HepG2 (cell line): ENCODE results near the gene ASB11. TPM values are rescaled to one million over a fixed set of nuclear protein-coding genes. Genes with fewer than 3 reads are reported as not detected.

Experiments used
- ATAC-seq: fragments of 200-7000 bp; cut with Tn5 transposase; 3 replicates; pipeline ENCODE4 v1.9.1; 2020; ENCODE audit warnings: mild to moderate bottlenecking, moderate library complexity
- BruUV-seq: library from RNA; stranded (reverse); fragments of 400-500 nt; replicated peaks from 2 replicates; lab custom pipeline; 2021; lab: Mats Ljungman, UMichigan
- CTCF ChIA-PET: fragments of 300-600 bp; formaldehyde crosslinking; extraction: SDS; loops from one replicate; lab custom pipeline; 2021; ENCODE audit warnings: low total read pairs, inconsistent platforms, low intra/inter-chr PET ratio; lab: Yijun Ruan, JAX
- POLR2A ChIA-PET: fragments of 350-600 bp; sonication (Branson Sonifier 250); formaldehyde crosslinking; loops from one replicate; lab custom pipeline; 2020; ENCODE audit warnings: antibody characterized with exemption, inconsistent platforms; lab: Yijun Ruan, JAX
- DNase-seq: peaks from one replicate; pipeline ENCODE4 v3.0.0-alpha.2; 2015; ENCODE audit warnings: low spot score
- FAIRE-seq: peaks from 3 replicates; lab custom pipeline; 2011; peaks lifted over from hg19 to GRCh38; lab: Jason Lieb, UNC
- H2AFZ ChIP-seq: one replicate; pipeline ENCODE4 v1.6.1; 2011; ENCODE audit warnings: low read length, inconsistent platforms
- H3K27ac ChIP-seq: fragments of 300-600 bp; 3 replicates; pipeline ENCODE4 v1.8.0; 2011; ENCODE audit warnings: mixed run types, mild to moderate bottlenecking, mixed read lengths, low read length, inconsistent platforms; ENCODE audit not compliant: insufficient read depth; ENCODE audit errors: extremely low read length
- H3K27me3 ChIP-seq, 2 experiments: fragments of 200-600 bp in 1 of 2; 2 replicates in 1 of 2; 3 replicates in 1 of 2; pipeline versions ENCODE4 v1.6.0 to v1.8.0; 2011; ENCODE audit warnings: low read length in 2 of 2, mild to moderate bottlenecking in 2 of 2, moderate library complexity in 2 of 2, inconsistent platforms in 1 of 2; ENCODE audit not compliant: insufficient read depth in 2 of 2, control insufficient read depth in 1 of 2
- H3K36me3 ChIP-seq, 2 experiments: fragments of 200-600 bp in 1 of 2; replicated peaks in 1 of 2; 2 replicates in 1 of 2; 3 replicates in 1 of 2; pipeline versions ENCODE4 v1.5.1 to v1.8.0; 2011; ENCODE audit warnings: low read length in 2 of 2, inconsistent platforms in 1 of 2; ENCODE audit not compliant: insufficient read depth in 2 of 2, control insufficient read depth in 1 of 2
- H3K4me1 ChIP-seq: 2 replicates; pipeline ENCODE4 v1.5.1; 2012; ENCODE audit warnings: low read length, inconsistent platforms; ENCODE audit not compliant: insufficient read depth
- H3K4me2 ChIP-seq: 2 replicates; pipeline ENCODE4 v1.6.0; 2011; ENCODE audit warnings: low read depth, low read length, inconsistent platforms
- H3K4me3 ChIP-seq, 3 experiments: fragments of 200-600 bp in 1 of 3; sonication (generic), shearing (Covaris generic) in 1 of 3; replicated peaks in 1 of 3; 2 replicates each; pipeline ENCODE4 v1.5.1; 2011 to 2016; ENCODE audit warnings: low read length in 3 of 3, inconsistent platforms in 2 of 3, low read depth in 2 of 3, mild to moderate bottlenecking in 2 of 3, control low read depth in 1 of 3, mixed read lengths in 1 of 3; ENCODE audit not compliant: insufficient read depth in 1 of 3
- H3K79me2 ChIP-seq: one replicate; pipeline ENCODE4 v1.6.1; 2011; ENCODE audit warnings: low read length, inconsistent platforms; ENCODE audit not compliant: insufficient read depth
- H3K9ac ChIP-seq: 2 replicates; pipeline ENCODE4 v1.6.0; 2011; ENCODE audit warnings: mild to moderate bottlenecking, low read depth, low read length, inconsistent platforms; ENCODE audit not compliant: insufficient read depth
- H3K9me3 ChIP-seq: 2 replicates; pipeline ENCODE4 v1.5.1; 2012; ENCODE audit warnings: mild to moderate bottlenecking, low read length
- H4K20me1 ChIP-seq: 2 replicates; pipeline ENCODE4 v1.6.0; 2011; ENCODE audit warnings: inconsistent platforms, mild to moderate bottlenecking, low read length, moderate library complexity; ENCODE audit not compliant: insufficient read depth
- CBX2 ChIP-seq, 2 experiments: fragments of 200-600 bp in 1 of 2; sonication (generic); formaldehyde crosslinking in 1 of 2; IDR thresholded peaks; 2 replicates each; pipeline versions ENCODE4 v1.7.0 to v1.8.1; 2018 to 2022; ENCODE audit warnings: low read depth in 2 of 2, low read length in 1 of 2, mild to moderate bottlenecking in 1 of 2, missing genetic modification reagents in 1 of 2
- FOXO1 ChIP-seq: sonication (generic); formaldehyde crosslinking; IDR thresholded peaks from 2 replicates; pipeline ENCODE4 v1.4.0; 2020; ENCODE audit warnings: missing genetic modification reagents
- GATAD2A ChIP-seq: IDR thresholded peaks from 2 replicates; pipeline ENCODE4 v1.6.1; 2016
- HNRNPLL ChIP-seq: fragments of 200-400 bp; formaldehyde crosslinking; IDR thresholded peaks from 2 replicates; pipeline ENCODE4 v1.6.1; 2017; ENCODE audit warnings: mild to moderate bottlenecking, low read depth, low read length; ENCODE audit not compliant: poor library complexity, severe bottlenecking
- KLF15 ChIP-seq: sonication (generic); formaldehyde crosslinking; IDR thresholded peaks from 2 replicates; pipeline ENCODE4 v1.8.1; 2023; ENCODE audit warnings: borderline replicate concordance, mild to moderate bottlenecking, inconsistent platforms, missing genetic modification reagents, mixed read lengths
- MLX ChIP-seq: IDR thresholded peaks from 2 replicates; pipeline ENCODE4 v1.6.1; 2016
- NFATC3 ChIP-seq: sonication (generic); formaldehyde crosslinking; IDR thresholded peaks from 2 replicates; pipeline ENCODE4 v1.5.1; 2020; ENCODE audit warnings: mild to moderate bottlenecking, missing genetic modification reagents
- PATZ1 ChIP-seq: sonication (generic); formaldehyde crosslinking; IDR thresholded peaks from 2 replicates; pipeline ENCODE4 v1.4.0; 2020; ENCODE audit warnings: missing genetic modification reagents
- SOX13 ChIP-seq, 3 experiments: fragments of 450-650 bp in 1 of 3; sonication (generic) in 1 of 3; formaldehyde crosslinking in 1 of 3; IDR thresholded peaks in 2 of 3; conservative IDR thresholded peaks in 1 of 3; 2 replicates each; pipeline versions ENCODE4 v1.5.0 to v1.6.1; 2016 to 2020; ENCODE audit warnings: antibody characterized with exemption in 1 of 3, mild to moderate bottlenecking in 1 of 3, missing compliant biosample characterization in 1 of 3, missing genetic modification reagents in 1 of 3, moderate library complexity in 1 of 3
- U2AF1 ChIP-seq: fragments of 200-400 bp; formaldehyde crosslinking; optimal IDR thresholded peaks from 2 replicates; pipeline ENCODE3; 2017; ENCODE audit warnings: mild to moderate bottlenecking, low read depth, low read length
- ZNF12 ChIP-seq: sonication (generic); formaldehyde crosslinking; IDR thresholded peaks from 2 replicates; pipeline ENCODE4 v1.5.0; 2020; ENCODE audit warnings: missing genetic modification reagents
- ZNF205 ChIP-seq: IDR thresholded peaks from 2 replicates; pipeline ENCODE4 v1.6.1; 2018; ENCODE audit warnings: missing biosample characterization, missing genetic modification reagents
- ZNF224 ChIP-seq: sonication (generic); formaldehyde crosslinking; IDR thresholded peaks from 2 replicates; pipeline ENCODE4 v1.5.0; 2020; ENCODE audit warnings: mild to moderate bottlenecking, missing genetic modification reagents
- ZNF260 ChIP-seq: sonication (generic); formaldehyde crosslinking; IDR thresholded peaks from 2 replicates; pipeline ENCODE4 v1.4.0; 2020; ENCODE audit warnings: missing genetic modification reagents, low read depth, mild to moderate bottlenecking, borderline replicate concordance
- ZNF572 ChIP-seq: sonication (generic); formaldehyde crosslinking; IDR thresholded peaks from 2 replicates; pipeline ENCODE4 v1.5.1; 2020; ENCODE audit warnings: mild to moderate bottlenecking, missing genetic modification reagents
- ZNF703 ChIP-seq: sonication (generic); formaldehyde crosslinking; IDR thresholded peaks from 2 replicates; pipeline ENCODE4 v1.5.1; 2020; ENCODE audit warnings: missing genetic modification reagents, mild to moderate bottlenecking, moderate library complexity, borderline replicate concordance
- ZNF883 ChIP-seq: sonication (generic); formaldehyde crosslinking; IDR thresholded peaks from 2 replicates; pipeline ENCODE4 v1.5.1; 2020; ENCODE audit warnings: mild to moderate bottlenecking, missing genetic modification reagents; ENCODE audit errors: not compliant biosample characterization
- ZZZ3 ChIP-seq: sonication (generic); formaldehyde crosslinking; IDR thresholded peaks from 2 replicates; pipeline ENCODE4 v1.4.0; 2020; ENCODE audit warnings: missing genetic modification reagents, mild to moderate bottlenecking, borderline replicate concordance
- WGBS: methylation state at CpG from one replicate; pipeline ENCODE4 v1.1.6; 2017; ENCODE audit warnings: low lambda C conversion rate; 5-methylcytosine and 5-hydroxymethylcytosine counted together
- in situ Hi-C: cut with HindIII; loops from 2 replicates; pipeline ENCODE4 v1.10.0; 2017; ENCODE audit warnings: low pct_unique_long_range_greater_than_20kb; ENCODE audit not compliant: extremely low pct_ligation_motif_present
- intact Hi-C: fragments of 100-400 bp; cut with micrococcal nuclease; formaldehyde crosslinking; loops from one replicate; pipeline ENCODE4 v1.10.0; 2022; ENCODE audit not compliant: unreplicated experiment
- polyA plus RNA-seq, 8 experiments: library from polyadenylated mRNA; depleted of rRNA in 3 of 8; stranded (reverse) in 7 of 8; unstranded in 1 of 8; fragments of >200 nt; fragmentation: Illumina TruSeq in 4 of 8; extraction: Trizol in 4 of 8; gene quantifications; 2 replicates each; pipeline versions ENCODE4 v1.2.1 to v1.2.3, GENCODE V29; 2011 to 2016; ENCODE audit warnings: low read depth in 4 of 8, missing spikeins in 1 of 8, mixed read lengths in 1 of 8; ENCODE audit not compliant: insufficient read depth in 1 of 8
- total RNA-seq, 5 experiments: library from RNA; depleted of rRNA; stranded (reverse); fragments of >200 nt; fragmentation: Illumina TruSeq; extraction: Trizol; gene quantifications; 2 replicates each; pipeline ENCODE4 v1.2.3, GENCODE V29; 2016; ENCODE audit warnings: low read depth in 1 of 5

Gene ASB11
- total and polyA plus RNA-seq, 2 of the 13 experiments (the other 11 are each of a cell fraction or from before 2014, with no cell fraction given), result not detected

- TF ChIP-seq U2AF1 (no peak), ZNF224 (CRISPR knock-in tag) (no peak), ZNF12 (no peak), ZNF260 (no peak), ZNF205 (CRISPR knock-in tag) (no peak), ZNF572 (CRISPR knock-in tag) (no peak), ZNF703 (CRISPR knock-in tag) (no peak), FOXO1 (CRISPR knock-in tag) (no peak), MLX (CRISPR knock-in tag) (no peak)
These were observed 19.9 kb upstream of the ASB11 start, which contains the start of gene PIGA (continued) for GRCh38 chrX:15335135-15336022.

GRCh38 chrX:15334561-15334960 is 19.1 kb upstream of the ASB11 start:
- no peaks in the 10 kb centered on the region for H3K9me3 ChIP-seq
- ATAC-seq, result no peak
- H3K4me3 ChIP-seq, result peak overlapping the region; percentile 77 to 85 (median 80)
- peak overlapping the region; percentile 62 for H3K4me2 ChIP-seq
- peaks cover 11% of the 10 kb centered on the region for H3K79me2 ChIP-seq
- ChIA-PET CTCF (no interaction called here), POLR2A (no interaction called here)
- H3K27ac ChIP-seq, result peak overlapping the region; percentile 72
- no peaks in the 10 kb centered on the region; a peak in 1 of 5 replicates for H3K27me3 ChIP-seq
- H2AFZ ChIP-seq, result no peak overlapping the region
- no peaks in the 10 kb centered on the region for H4K20me1 ChIP-seq
- in situ Hi-C loops (loop anchor here (25.0 kb wide), 1 partner anchor 353 kb away; no protein-coding TSS in a partner anchor), intact Hi-C loops (loop anchor here (2.0 kb wide), 1 partner anchor 66 kb away; no protein-coding TSS in a partner anchor)
- peaks cover 2 to 8% of the 10 kb centered on the region in 2 experiments; a peak in 3 of 5 replicates for H3K36me3 ChIP-seq
- 0% methylated on average over 5 of the region's 7 CpGs for WGBS
- peak overlapping the region; percentile 77 for H3K9ac ChIP-seq
- BruUV-seq, result no TSS peak
- no peak for DNase-seq
- H3K4me1 ChIP-seq, result peaks cover 7% of the 10 kb centered on the region; the same call in 1 of the 2 replicates
- FAIRE-seq, result peak; percentile 56
- no peak for TF ChIP-seq SOX13 (IDR thresholded peaks at IDR 0.05)
- no peak for TF ChIP-seq SOX13 (CRISPR knock-in tag; conservative IDR thresholded peaks at IDR 0.05 in 1 of 2, IDR thresholded peaks at IDR 0.05 in 1 of 2)
- no peak for TF ChIP-seq NFATC3 (CRISPR knock-in tag)
- TF ChIP-seq PATZ1 (CRISPR knock-in tag), result no peak
- no peak for TF ChIP-seq ZZZ3 (CRISPR knock-in tag)
- no peak for TF ChIP-seq CBX2 (IDR thresholded peaks at IDR 0.05; ENCODE audit: low read depth, low read length)
- TF ChIP-seq CBX2 (CRISPR knock-in tag; IDR thresholded peaks at IDR 0.05; ENCODE audit: low read depth), result no peak
- TF ChIP-seq GATAD2A (CRISPR knock-in tag), result no peak
- no peak for TF ChIP-seq KLF15
- no peak for TF ChIP-seq ZNF883 (CRISPR knock-in tag)
- no peak for TF ChIP-seq HNRNPLL
